GM18861 (cell line): ENCODE data around the gene GALNT13.

Experiments used
- ATAC-seq: cut with Tn5 transposase; IDR thresholded peaks from one replicate; pipeline ENCODE4 v1.9.1; 2021; ENCODE audit not compliant: unreplicated experiment

Gene GALNT13

DNA sequence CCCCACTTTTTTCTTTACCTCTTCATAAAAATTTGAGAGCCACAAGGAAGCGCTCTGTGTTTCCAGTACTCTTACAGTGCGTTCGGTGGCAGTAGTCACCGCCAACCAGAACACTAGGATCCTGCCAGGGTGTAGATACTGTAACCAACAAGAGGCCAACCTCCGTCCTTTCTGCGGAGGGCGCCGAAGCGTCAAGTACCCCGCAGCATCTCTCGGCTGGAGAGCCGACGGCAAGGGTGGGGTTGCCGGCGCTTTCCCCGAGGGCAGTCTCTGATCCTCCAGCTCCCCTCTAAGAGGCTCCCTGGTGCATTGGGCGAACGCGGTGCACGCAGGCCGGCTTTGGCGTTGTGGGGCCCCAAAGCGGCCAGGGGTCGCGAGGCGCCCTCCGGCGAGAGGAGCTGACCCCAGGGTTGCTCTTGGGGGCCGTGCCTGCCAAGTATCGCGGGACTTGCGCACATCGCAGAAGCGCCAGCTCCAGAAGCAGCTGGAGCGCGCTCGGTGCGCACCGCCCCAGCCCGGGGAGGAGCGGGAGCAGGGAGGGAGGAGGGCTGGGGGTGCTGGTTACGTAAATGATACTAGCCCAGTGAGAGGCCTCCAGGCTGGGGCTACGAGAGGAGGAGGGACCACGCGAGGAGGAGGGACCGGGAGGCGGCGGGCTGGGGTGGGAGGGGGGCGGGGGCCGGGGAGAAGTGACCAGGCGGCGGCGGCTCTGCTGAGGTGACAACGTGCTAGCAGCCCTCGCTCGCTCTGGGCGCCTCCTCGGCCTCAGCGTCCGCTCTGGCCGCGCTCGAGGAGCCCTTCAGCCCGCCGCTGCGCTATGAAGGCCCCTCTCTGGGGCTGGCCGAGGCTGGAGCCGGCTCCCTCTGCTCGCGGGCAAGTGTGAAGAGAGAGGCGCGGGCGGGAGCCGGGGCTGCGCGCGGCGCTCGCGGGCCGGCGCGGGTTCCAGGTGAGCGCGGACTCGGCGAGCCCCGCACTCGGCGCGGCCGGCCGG is at the start of gene GALNT13:
Gene GALNT13 (plus strand): TSS at position 692 of the 991 bp plus-strand sequence.
- no peak for ATAC-seq

DNA sequence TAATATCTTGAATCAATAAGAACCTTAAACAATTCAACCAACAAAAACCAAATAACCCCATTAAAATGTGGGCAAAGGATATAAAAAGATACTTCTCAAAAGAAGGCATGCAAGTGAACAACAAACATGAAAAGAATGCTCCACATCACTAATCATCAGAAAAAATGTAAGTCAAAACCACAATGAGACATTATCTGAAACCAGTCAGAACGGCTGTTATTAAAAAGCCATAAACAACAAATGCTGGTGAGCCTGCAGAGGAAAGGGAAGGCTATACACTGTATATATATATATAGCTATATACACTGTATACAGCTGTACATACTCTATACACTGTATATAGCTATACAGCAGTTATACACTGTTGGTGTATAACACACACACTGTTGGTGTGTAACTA is 47.8 kb upstream of the GALNT13 start:
- no peak for ATAC-seq

DNA sequence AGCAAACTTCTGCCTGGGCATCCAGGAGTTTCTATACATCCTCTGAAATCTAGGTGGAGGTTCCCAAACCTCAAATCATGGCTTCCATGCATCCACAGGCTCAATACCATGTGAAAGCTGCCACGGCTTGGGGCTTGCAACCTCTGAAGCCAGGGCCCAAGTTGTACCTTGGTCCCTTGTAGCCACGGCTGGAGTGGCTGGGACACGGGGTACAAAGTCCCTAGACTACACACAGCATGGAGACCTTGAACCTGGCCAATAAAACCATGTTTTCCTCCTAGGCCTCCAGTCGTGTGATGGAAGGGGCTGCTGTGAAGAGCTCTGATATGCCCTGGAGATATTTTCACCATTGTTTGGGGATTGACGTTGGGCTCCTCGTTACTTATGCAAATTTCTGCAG is 43.4 kb upstream of the GALNT13 start:
- ATAC-seq, result no peak

DNA sequence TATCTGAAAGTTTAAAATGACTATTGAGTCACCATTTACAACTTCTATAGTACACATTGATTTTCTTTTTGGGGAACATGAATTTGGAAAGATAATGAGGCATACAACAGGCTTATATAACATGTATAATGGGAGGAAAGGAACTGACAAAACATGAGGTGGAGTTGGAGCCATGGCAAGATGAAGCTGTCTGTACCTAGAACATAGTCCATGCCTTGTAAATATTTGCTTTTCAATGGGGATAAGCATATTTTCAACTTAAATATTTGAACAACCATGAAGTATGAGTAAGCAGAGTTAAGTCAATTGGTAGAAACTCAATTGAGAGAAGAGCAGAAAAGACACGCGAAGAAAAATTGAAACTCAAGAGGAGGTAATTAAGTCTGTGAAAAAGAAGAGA is 37.1 kb upstream of the GALNT13 start:
- no peak for ATAC-seq

DNA sequence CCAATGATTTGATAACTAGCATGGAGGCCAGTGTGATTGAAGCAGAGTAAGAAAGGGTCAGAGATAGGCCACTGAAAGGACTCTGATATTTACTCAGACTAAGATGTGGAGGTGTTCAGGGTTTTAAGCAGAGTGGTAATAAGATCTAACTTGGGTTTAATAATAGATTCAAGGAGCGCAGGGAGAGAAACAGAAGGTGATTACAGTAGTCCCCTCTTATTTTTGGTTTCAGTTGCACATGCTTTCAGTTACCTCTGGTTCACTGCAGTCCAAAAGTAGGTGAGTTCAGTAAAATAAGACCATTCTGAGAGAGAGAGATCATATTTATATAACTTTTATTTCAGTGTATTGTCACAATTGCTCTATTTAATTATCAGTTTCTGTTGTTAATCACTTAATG is 13.5 kb upstream of the GALNT13 start:
- ATAC-seq, result no peak

DNA sequence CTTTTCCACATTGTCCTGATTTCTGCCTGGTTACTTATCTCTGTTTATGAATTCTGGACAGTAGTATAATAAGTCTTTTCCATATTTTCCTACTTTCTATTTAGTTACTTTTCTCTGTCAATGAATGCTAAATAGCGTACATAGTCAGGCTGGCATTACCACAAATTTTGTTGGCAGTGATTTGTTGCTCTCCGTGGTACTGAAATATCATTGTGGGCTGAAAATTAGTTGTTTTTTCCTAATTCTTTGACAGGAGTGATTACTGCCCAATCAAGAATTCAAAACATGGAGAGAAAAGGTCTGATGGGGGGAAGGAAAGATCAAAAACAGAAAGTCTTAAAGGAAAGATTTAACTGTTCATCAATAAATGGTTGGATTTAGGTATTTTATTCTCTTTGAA is 7.7 kb upstream of the GALNT13 start:
- no peak for ATAC-seq

DNA sequence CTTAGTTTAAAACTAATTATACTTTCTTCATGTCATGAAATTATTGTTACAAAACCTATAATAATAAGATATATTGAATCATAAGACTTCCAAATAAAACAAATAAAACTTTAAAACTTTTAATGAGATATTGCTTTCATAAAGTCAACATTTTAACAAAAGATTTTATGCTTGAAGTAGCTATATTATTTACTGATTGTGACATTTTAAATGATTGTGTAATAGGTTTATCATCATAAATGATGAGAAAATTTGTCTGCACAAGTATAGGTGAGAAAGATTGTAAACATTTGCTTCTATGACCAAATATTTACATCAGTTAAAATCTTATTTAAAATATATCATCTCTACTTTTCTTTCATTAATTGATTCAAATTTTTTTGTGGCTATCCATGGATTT is 5.1 kb upstream of the GALNT13 start:
- no peak for ATAC-seq

DNA sequence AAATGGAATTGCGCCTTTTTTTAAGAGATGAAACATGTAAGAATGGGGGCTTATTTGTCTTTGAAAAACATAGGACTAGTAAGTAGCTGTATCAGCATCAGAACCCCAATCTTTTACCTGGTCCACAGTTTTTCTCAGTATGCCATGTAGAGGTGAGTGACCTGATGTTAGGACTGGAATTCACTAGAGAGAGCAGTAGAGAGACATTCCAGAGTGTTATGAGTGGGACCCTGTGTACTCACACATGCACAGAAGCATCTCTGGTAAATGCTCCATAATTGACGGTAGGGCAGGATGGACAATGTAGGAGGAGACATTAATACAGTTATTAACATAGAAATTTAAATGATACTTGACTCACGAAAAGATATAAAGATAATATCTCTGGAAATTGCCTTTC is 1.4 kb upstream of the GALNT13 start:
- no peak for ATAC-seq

DNA sequence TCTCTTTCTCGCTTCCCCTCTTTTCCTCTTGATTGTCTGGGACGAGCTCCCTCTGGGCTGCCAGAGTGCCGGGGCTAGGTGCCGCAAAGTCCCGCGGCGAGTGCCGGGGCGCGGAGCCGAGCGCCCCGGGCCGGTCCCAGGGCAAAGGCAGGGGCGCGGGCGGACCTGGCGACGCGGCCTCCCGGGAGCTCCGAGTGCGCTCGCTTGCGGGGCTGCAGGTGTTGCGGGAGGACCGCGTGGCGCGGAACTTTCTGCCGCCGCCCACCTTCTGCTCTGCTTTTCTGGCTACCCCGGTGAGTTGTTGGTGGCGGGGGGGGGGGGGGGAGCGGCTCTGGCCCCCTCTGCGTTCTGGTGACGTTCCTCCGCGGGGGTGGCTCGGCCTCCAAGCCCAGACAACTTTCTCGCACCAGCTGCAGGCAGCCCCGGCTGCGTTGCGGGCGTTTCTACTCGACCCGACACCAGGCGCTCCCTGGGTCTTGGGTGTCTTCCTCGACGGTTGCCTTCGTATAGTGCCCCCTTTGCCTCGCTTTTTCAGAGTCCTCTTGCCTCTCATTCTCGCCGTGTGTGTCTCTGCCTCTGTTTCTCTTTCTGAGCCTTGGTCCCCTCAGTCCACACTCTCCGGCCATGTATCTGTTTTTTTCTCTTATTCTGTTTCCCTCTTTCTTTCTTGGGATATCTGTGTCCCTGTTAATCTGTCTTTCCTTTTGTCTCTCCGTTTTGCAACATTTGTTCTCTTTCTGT is 759 bp downstream of the GALNT13 start:
- no peak for ATAC-seq

DNA sequence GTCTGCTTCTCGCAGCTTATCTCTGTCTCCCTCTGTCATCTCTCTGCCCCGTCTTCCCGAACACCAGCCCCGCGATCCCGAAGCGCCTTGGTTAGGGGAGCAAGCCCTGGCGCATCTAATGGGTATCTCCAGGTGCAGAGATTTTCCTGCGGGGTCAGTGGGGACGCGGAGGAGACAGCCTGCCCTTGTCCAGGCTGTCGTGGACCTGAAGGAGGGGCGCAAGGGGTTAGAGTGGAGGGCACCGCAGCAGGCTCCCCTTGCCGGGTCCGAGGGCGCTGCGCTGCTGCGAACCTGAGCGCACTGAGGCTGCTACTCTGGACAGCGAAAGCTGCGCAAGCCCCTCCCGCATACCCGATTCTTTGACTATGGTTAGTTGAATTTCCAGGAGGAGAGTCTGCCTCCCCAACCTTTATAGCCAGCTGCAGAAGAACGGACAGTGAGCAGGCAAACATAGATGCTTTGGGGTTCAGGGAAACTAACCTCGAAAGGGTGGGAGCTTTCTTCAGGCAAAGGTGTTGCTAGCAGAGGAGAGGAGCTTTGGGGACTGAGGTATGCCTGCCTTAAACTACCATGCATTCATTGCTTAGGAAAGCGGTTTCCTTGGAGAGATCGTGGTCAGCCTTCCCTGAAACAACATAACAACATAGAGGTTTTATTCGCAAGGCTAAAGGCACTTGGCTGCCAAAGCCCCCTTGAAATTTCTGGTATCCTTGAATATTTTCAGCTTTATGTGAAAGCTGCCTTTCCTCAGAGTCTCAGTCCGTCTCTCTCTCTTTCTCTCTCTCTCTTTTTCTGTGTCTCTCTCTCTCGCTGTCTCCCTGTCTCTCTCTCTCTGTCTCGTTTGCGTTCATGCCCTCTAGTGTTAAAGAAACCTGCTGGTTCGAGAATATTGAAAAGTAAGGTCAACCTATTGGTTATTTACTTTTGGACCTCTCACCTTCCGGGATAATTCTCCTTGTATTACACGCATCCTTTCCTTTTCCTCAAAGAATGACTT is 1.6 kb downstream of the GALNT13 start:
- ATAC-seq, result no peak

DNA sequence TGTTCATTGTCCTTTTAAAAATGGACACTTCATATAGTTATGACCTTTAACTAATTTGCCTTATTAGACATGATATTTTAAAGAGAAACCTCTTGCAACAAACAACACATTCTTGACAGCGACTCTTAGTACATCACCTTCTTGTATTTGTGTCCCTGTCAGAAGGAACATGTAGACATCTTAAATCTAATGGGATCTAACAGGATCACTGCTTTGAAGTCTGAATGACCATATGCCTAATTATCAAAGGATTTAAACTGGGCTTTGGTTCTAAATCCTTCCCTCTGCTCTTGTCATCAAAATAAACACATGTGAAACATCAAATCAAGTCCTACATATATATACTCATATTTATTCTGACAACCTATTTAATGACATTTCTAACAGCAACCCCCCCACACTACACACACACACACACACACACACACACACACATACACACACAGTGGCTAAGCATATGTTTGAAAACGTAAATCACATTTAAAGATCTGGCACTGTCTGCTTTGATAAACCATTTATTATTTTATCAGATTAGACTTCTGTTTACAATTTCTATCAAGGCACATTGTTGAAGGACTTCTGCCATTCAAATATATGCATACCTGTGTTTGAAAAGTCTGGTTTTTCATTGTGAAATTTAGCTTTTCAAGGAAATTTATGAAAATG is 4.2 kb downstream of the GALNT13 start:
- ATAC-seq, result no peak

DNA sequence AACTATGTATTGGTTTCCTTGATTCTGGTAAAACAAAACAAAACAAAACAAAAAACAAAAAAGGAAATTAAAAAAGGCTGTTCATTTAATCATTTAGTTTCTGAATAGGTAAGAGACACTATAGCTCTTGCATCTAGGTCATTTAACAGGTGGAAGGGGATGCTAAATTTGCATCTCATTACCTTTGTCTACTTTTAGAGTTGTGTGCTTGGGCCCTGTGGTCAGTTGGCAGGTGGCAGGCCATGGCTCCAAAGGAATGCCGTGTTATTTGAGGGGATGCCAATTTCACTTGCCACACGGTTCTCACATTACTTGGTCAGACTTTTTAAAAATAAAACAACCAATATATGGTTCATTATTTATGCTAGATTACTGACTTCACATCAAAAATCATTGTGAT is 9.2 kb downstream of the GALNT13 start:
- ATAC-seq, result no peak

DNA sequence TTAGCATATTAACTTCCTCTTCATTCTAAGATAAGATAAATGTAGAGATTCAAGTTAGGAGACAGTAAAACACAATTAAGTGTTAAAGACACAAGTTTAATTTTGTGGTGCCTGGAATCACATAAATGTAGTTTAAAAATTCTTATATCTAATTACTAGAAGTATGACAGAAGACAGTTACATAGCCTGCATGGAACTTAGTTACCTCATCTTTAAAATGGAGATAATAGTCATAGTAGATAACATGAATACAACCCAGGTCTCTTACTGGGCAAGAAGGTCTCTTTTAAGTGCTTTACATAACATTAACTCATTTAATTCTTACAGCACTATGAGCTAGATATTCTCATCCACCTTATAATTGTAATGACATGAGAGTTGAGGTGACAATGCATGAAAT is 15.1 kb downstream of the GALNT13 start:
- ATAC-seq, result no peak

DNA sequence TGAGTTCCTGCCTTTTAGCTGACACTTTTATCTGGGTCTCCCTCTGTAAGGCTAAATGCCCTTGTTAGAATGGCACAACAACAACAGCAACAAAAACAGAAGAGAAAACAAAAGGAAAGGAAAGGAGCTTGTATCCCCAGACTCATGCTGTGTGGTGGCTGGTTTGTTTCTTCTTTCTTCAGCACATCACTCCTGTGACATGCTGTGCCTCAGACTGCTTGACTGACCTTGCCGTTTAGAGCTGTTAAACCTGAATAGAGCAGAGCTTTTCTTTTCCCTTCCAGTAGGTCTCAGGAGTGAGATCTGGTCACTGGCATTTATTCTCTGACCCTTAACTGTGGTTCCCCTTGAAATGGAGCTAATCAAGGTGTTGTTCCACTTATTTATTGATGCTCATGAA is 18.9 kb downstream of the GALNT13 start:
- ATAC-seq, result no peak

DNA sequence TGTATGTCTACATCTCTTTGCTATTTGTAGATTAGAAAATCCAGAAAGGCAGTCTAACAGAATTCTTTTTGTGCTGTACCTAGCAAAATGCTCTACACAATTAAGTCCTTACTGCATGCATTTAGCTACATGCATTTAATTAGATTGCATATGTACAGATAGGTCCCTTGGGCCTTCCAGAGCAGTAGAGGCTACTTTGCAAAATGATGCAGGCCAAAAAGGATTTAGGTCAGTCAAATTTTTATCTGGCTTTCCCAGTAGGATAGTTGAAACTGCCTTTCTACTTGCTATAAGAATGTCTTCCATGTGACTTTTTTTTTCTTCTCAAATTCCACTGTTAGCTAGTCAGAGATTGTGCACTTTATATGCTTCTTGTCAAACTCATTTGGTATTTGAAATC is 19.3 kb downstream of the GALNT13 start:
- no peak for ATAC-seq

DNA sequence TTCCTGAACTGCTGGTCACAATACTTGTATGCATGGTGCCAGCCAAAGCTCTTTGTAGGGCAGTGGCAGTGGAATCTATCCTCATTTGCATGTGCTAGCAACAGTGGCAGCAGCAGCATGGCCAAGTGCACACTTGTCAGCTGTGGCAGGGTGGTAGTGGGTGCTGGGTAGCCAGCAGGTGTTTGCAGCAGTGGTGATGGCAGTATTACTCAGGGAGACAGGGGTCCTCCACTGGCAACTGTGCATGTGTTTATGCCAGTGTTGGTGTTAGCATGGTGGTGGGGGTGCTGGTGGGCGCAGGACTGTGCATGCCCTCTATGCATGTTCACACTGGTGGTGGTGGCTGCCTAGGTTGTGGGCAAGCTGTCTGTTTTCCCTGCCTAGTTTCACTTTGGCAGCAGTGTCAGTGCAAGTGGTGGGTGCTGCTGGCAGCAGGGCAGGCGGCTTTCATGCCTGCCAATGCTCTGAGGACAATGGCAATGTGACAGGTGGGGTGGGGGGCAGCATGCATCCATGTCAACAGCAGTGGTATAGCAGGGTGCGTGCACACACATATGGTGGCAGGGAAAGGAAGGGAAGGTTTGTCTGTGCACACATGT is 41.2 kb downstream of the GALNT13 start:
- no peak for ATAC-seq

DNA sequence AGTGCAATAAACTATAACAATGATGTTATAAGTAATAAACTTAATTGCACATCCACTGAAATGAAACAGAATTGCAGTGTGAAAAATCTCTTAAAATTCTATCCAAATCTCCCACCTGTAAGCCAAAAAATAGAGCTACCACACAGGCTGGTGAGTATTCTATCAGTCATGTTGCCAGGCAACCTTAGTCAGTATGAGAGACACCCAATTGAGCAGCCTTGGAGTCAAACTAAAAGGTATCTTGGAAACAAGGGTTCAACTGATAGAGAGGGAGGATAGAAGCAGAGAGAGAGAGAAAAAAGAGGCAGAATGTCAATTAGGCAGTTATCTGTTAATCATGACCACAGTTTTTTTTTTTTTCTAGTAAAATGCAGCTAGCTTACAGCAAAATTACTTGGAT is 45.8 kb downstream of the GALNT13 start:
- ATAC-seq, result no peak

DNA sequence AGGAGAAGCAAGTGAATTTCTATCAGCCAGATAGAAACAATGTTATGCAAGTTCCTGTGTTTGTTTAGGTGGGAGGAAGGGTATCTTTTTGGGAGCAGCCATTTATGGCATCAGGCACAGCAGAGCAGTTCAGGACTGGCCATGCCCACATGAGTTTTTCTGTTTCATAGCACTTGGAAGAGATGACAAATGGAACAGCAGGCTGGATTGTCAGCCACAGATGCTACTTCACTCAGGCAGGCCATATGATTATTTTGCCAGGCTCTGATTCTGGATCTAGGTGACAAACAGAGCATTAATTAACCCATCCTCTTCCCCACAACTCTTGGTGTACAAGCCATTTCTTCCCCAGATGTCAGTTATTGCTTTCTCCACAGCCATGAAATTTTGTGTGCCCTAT is 63.8 kb downstream of the GALNT13 start:
- ATAC-seq, result no peak

DNA sequence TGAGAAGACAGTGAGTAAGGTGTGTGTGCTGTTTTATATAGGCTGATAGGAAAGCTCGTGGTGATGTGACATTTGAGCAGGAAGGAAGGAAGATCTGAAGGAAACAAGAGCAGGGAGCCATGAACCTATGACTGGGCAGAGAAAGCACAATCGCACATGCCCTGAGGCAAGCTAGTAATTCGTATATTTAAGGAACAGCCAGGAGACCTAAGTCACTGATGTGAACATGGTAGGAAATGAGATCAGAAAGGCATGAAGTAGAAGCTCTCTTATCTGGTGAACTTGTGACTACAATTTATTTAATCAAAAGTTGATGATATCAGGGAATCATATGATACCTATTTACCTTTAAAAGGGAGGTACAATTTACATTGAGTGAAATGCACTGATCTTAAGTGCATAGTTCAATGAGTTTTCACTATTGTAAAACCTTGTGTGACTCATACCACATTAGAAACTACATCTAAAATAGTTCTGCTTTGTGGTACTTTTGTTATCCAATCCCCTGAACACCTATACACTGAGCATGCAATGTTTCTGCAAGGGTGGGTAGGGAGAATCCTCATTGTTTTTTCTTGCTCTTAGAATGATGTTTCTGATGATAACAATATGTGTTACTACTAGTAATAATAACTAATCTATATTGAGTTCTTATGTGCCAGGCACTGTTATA is 67.5 kb downstream of the GALNT13 start:
- no peak for ATAC-seq
